HepG2 (cell line): Measurements from ENCODE around the gene ZNF524. TPM values are rescaled to one million over a fixed set of nuclear protein-coding genes. Genes with fewer than 3 reads are reported as not detected.

Source experiments
- ATAC-seq: fragments of 200-7000 bp; cut with Tn5 transposase; 3 replicates; pipeline ENCODE4 v1.9.1; 2020; ENCODE audit warnings: mild to moderate bottlenecking, moderate library complexity
- BruUV-seq: library from RNA; stranded (reverse); fragments of 400-500 nt; replicated peaks from 2 replicates; lab custom pipeline; 2021; lab: Mats Ljungman, UMichigan
- CTCF ChIA-PET: fragments of 300-600 bp; formaldehyde crosslinking; extraction: SDS; loops from one replicate; lab custom pipeline; 2021; ENCODE audit warnings: low total read pairs, inconsistent platforms, low intra/inter-chr PET ratio; lab: Yijun Ruan, JAX
- POLR2A ChIA-PET: fragments of 350-600 bp; sonication (Branson Sonifier 250); formaldehyde crosslinking; loops from one replicate; lab custom pipeline; 2020; ENCODE audit warnings: antibody characterized with exemption, inconsistent platforms; lab: Yijun Ruan, JAX
- DNase-seq: peaks from one replicate; pipeline ENCODE4 v3.0.0-alpha.2; 2015; ENCODE audit warnings: low spot score
- FAIRE-seq: peaks from 3 replicates; lab custom pipeline; 2011; peaks lifted over from hg19 to GRCh38; lab: Jason Lieb, UNC
- H2AFZ ChIP-seq: one replicate; pipeline ENCODE4 v1.6.1; 2011; ENCODE audit warnings: low read length, inconsistent platforms
- H3K27ac ChIP-seq: fragments of 300-600 bp; 3 replicates; pipeline ENCODE4 v1.8.0; 2011; ENCODE audit warnings: mixed run types, mild to moderate bottlenecking, mixed read lengths, low read length, inconsistent platforms; ENCODE audit not compliant: insufficient read depth; ENCODE audit errors: extremely low read length
- H3K27me3 ChIP-seq, 2 experiments: fragments of 200-600 bp in 1 of 2; 2 replicates in 1 of 2; 3 replicates in 1 of 2; pipeline versions ENCODE4 v1.6.0 to v1.8.0; 2011; ENCODE audit warnings: low read length in 2 of 2, mild to moderate bottlenecking in 2 of 2, moderate library complexity in 2 of 2, inconsistent platforms in 1 of 2; ENCODE audit not compliant: insufficient read depth in 2 of 2, control insufficient read depth in 1 of 2
- H3K36me3 ChIP-seq, 2 experiments: fragments of 200-600 bp in 1 of 2; replicated peaks in 1 of 2; 2 replicates in 1 of 2; 3 replicates in 1 of 2; pipeline versions ENCODE4 v1.5.1 to v1.8.0; 2011; ENCODE audit warnings: low read length in 2 of 2, inconsistent platforms in 1 of 2; ENCODE audit not compliant: insufficient read depth in 2 of 2, control insufficient read depth in 1 of 2
- H3K4me1 ChIP-seq: 2 replicates; pipeline ENCODE4 v1.5.1; 2012; ENCODE audit warnings: low read length, inconsistent platforms; ENCODE audit not compliant: insufficient read depth
- H3K4me2 ChIP-seq: 2 replicates; pipeline ENCODE4 v1.6.0; 2011; ENCODE audit warnings: low read depth, low read length, inconsistent platforms
- H3K4me3 ChIP-seq, 3 experiments: fragments of 200-600 bp in 1 of 3; sonication (generic), shearing (Covaris generic) in 1 of 3; replicated peaks in 1 of 3; 2 replicates each; pipeline ENCODE4 v1.5.1; 2011 to 2016; ENCODE audit warnings: low read length in 3 of 3, inconsistent platforms in 2 of 3, low read depth in 2 of 3, mild to moderate bottlenecking in 2 of 3, control low read depth in 1 of 3, mixed read lengths in 1 of 3; ENCODE audit not compliant: insufficient read depth in 1 of 3
- H3K79me2 ChIP-seq: one replicate; pipeline ENCODE4 v1.6.1; 2011; ENCODE audit warnings: low read length, inconsistent platforms; ENCODE audit not compliant: insufficient read depth
- H3K9ac ChIP-seq: 2 replicates; pipeline ENCODE4 v1.6.0; 2011; ENCODE audit warnings: mild to moderate bottlenecking, low read depth, low read length, inconsistent platforms; ENCODE audit not compliant: insufficient read depth
- H3K9me3 ChIP-seq: 2 replicates; pipeline ENCODE4 v1.5.1; 2012; ENCODE audit warnings: mild to moderate bottlenecking, low read length
- H4K20me1 ChIP-seq: 2 replicates; pipeline ENCODE4 v1.6.0; 2011; ENCODE audit warnings: inconsistent platforms, mild to moderate bottlenecking, low read length, moderate library complexity; ENCODE audit not compliant: insufficient read depth
- CBX1 ChIP-seq: IDR thresholded peaks from one replicate; pipeline ENCODE4 v1.6.1; 2016; ENCODE audit warnings: antibody characterized with exemption, low read depth
- CTCF ChIP-seq: sonication (generic); formaldehyde crosslinking; IDR thresholded peaks from 2 replicates; pipeline ENCODE4 v1.5.0; 2020; ENCODE audit warnings: mild to moderate bottlenecking, missing genetic modification reagents, moderate library complexity
- FOXO4 ChIP-seq: sonication (generic); formaldehyde crosslinking; conservative IDR thresholded peaks from 2 replicates; pipeline ENCODE4 v1.8.1; 2023; ENCODE audit warnings: missing genetic modification reagents
- MED1 ChIP-seq: sonication (generic); formaldehyde crosslinking; IDR thresholded peaks from 2 replicates; pipeline ENCODE4 v1.4.0; 2020; ENCODE audit warnings: missing genetic modification reagents
- PHF8 ChIP-seq: sonication (generic); formaldehyde crosslinking; IDR thresholded peaks from 2 replicates; pipeline ENCODE4 v1.5.0; 2020; ENCODE audit warnings: missing genetic modification reagents
- ZNF296 ChIP-seq: sonication (generic); formaldehyde crosslinking; conservative IDR thresholded peaks from 2 replicates; pipeline ENCODE4 v1.5.0; 2020; ENCODE audit warnings: mild to moderate bottlenecking, missing genetic modification reagents
- WGBS: methylation state at CpG from one replicate; pipeline ENCODE4 v1.1.6; 2017; ENCODE audit warnings: low lambda C conversion rate; 5-methylcytosine and 5-hydroxymethylcytosine counted together
- in situ Hi-C: cut with HindIII; loops from 2 replicates; pipeline ENCODE4 v1.10.0; 2017; ENCODE audit warnings: low pct_unique_long_range_greater_than_20kb; ENCODE audit not compliant: extremely low pct_ligation_motif_present
- intact Hi-C: fragments of 100-400 bp; cut with micrococcal nuclease; formaldehyde crosslinking; loops from one replicate; pipeline ENCODE4 v1.10.0; 2022; ENCODE audit not compliant: unreplicated experiment
- polyA plus RNA-seq, 8 experiments: library from polyadenylated mRNA; depleted of rRNA in 3 of 8; stranded (reverse) in 7 of 8; unstranded in 1 of 8; fragments of >200 nt; fragmentation: Illumina TruSeq in 4 of 8; extraction: Trizol in 4 of 8; gene quantifications; 2 replicates each; pipeline versions ENCODE4 v1.2.1 to v1.2.3, GENCODE V29; 2011 to 2016; ENCODE audit warnings: low read depth in 4 of 8, missing spikeins in 1 of 8, mixed read lengths in 1 of 8; ENCODE audit not compliant: insufficient read depth in 1 of 8
- total RNA-seq, 5 experiments: library from RNA; depleted of rRNA; stranded (reverse); fragments of >200 nt; fragmentation: Illumina TruSeq; extraction: Trizol; gene quantifications; 2 replicates each; pipeline ENCODE4 v1.2.3, GENCODE V29; 2016; ENCODE audit warnings: low read depth in 1 of 5

Gene ZNF524
- total and polyA plus RNA-seq, 2 of the 13 experiments (the other 11 are each of a cell fraction or from before 2014, with no cell fraction given), result 3.2 to 4.6 TPM

GRCh38 chr19:55553217-55554182 is 46.6 kb upstream of the ZNF524 start (continued):
- TF ChIP-seq CTCF (CRISPR knock-in tag) (0 out of 2 replicates have a peak, but pooled peaks have one; percentile 8), MED1 (CRISPR knock-in tag) (peak; percentile 53; the same call in 1 of the 2 replicates)
- TF ChIP-seq, all 625 proteins: peak for 80

GRCh38 chr19:55554302-55554701 is 45.8 kb upstream of the ZNF524 start:
- Histone ChIP-seq H2AFZ (no peak overlapping the region), H3K4me2 (peak overlapping the region; percentile 63; the same call in 1 of the 2 replicates), H3K9ac (no peak overlapping the region), H4K20me1 (no peaks in the 10 kb centered on the region), H3K79me2 (no peaks in the 10 kb centered on the region), H3K27me3 (no peaks in the 10 kb centered on the region), H3K4me3 (peak overlapping the region in 1 of 3 experiments; percentile 12; a peak in 1 of 6 replicates), H3K9me3 (no peaks in the 10 kb centered on the region), H3K36me3 (no peaks in the 10 kb centered on the region), H3K27ac (no peak overlapping the region), H3K4me1 (peaks cover 63% of the 10 kb centered on the region)
- no peak for FAIRE-seq
- 71% methylated on average over 9 of the region's 9 CpGs for WGBS
- ChIA-PET CTCF (no interaction called here), POLR2A (interaction anchor here (0.7 to 2.7 kb wide), 2 partner anchors 8 to 45 kb away, joined by 3 to 18 read pairs; partner anchors contain the start of genes FIZ1 and ZNF524)
- no peak for ATAC-seq
- no peak for DNase-seq
- in situ Hi-C loops, result no loop called here
- no TSS peak for BruUV-seq
- TF ChIP-seq ZNF296 (CRISPR knock-in tag), result no peak
- 0 out of 2 replicates have a peak, but pooled peaks have one; percentile 12 for TF ChIP-seq PHF8 (CRISPR knock-in tag)
- no peak for TF ChIP-seq CBX1
- no peak for TF ChIP-seq FOXO4 (CRISPR knock-in tag)
- intact Hi-C loops, result loop anchor here (10.0 kb wide), 1 partner anchor 50 kb away; the partner anchor contains the start of genes ZNF524 and ZNF865
